ENCODE data around the gene EHBP1. TPM values are rescaled to one million over a fixed set of nuclear protein-coding genes. Genes with fewer than 3 reads are reported as not detected.

EHBP1 gene
- total and polyA plus RNA-seq, 2 donors (not counting 1 experiment from before 2014, with no cell fraction given): 129 to 191 TPM

GRCh38 chr2:62972601-62973000 lies 267.1 kb downstream of the EHBP1 start:
- H3K4me1 ChIP-seq (ENCODE audit: control insufficient read depth, extremely low read depth, insufficient read depth, low read length): no peaks in the 10 kb centered on the region
- H3K9ac ChIP-seq (ENCODE audit: insufficient read depth, low read length): no peak overlapping the region
- H3K27ac ChIP-seq (ENCODE audit: insufficient read depth, low read length): no peak overlapping the region
- H3K36me3 ChIP-seq (ENCODE audit: control insufficient read depth, insufficient read depth, low read length): no peaks in the 10 kb centered on the region
- no peak overlapping the region for H3K4me3 ChIP-seq (replicated peaks in 1 of 4; ENCODE audit: control extremely low read depth in 1 of 4, insufficient read depth in 1 of 4, low read depth in 3 of 4, low read length in 4 of 4)
- H2AFZ ChIP-seq (ENCODE audit: low read length): no peak overlapping the region
- H3K9me3 ChIP-seq (ENCODE audit: control insufficient read depth, insufficient read depth, low read depth, low read length): no peaks in the 10 kb centered on the region
- no peaks in the 10 kb centered on the region for H4K20me1 ChIP-seq (ENCODE audit: control insufficient read depth, extremely low read depth, insufficient read depth, low read length)
- TF ChIP-seq, protein P1, sequence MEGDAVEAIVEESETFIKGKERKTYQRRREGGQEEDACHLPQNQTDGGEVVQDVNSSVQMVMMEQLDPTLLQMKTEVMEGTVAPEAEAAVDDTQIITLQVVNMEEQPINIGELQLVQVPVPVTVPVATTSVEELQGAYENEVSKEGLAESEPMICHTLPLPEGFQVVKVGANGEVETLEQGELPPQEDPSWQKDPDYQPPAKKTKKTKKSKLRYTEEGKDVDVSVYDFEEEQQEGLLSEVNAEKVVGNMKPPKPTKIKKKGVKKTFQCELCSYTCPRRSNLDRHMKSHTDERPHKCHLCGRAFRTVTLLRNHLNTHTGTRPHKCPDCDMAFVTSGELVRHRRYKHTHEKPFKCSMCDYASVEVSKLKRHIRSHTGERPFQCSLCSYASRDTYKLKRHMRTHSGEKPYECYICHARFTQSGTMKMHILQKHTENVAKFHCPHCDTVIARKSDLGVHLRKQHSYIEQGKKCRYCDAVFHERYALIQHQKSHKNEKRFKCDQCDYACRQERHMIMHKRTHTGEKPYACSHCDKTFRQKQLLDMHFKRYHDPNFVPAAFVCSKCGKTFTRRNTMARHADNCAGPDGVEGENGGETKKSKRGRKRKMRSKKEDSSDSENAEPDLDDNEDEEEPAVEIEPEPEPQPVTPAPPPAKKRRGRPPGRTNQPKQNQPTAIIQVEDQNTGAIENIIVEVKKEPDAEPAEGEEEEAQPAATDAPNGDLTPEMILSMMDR (conservative IDR thresholded peaks at IDR 0.05 in 1 of 2, IDR thresholded peaks at IDR 0.05 in 1 of 2; ENCODE audit: low read depth in 1 of 2, low read length in 2 of 2): no peak
- TF ChIP-seq EZH2 (IDR thresholded peaks at IDR 0.05; ENCODE audit: low read length, missing control alignments): no peak
- DNase-seq (ENCODE audit: low read depth in 2 of 2): no peak
- no peaks in the 10 kb centered on the region for H3K27me3 ChIP-seq (ENCODE audit: control insufficient read depth, insufficient read depth, low read length)
- no peaks in the 10 kb centered on the region for H3K79me2 ChIP-seq (ENCODE audit: control insufficient read depth, insufficient read depth, low read length)
- H3K4me2 ChIP-seq (ENCODE audit: extremely low read depth, insufficient read depth, low read length): no peak overlapping the region

DNA sequence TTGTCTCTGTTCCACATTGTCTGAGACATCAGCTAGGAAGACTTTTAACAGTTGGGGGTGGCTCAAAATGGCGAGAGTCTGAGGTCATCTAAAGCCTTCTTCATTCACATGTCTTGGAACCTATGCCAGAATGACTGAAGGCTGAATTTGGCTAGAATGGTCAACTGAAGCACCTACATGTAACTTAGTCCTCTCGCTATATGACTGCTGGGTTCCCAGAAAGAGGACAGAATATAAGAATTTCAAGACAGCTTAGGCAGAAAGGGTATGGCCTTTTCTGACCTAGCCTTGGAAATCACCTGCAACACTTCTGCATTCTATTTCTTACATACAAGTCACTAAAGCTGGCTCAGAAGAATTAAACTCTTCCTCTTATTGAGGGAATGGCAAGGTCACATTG lies 269.5 kb downstream of the EHBP1 start:
- Histone ChIP-seq H3K9ac (ENCODE audit: insufficient read depth, low read length) (no peak overlapping the region), H3K4me2 (ENCODE audit: extremely low read depth, insufficient read depth, low read length) (no peak overlapping the region), H3K27ac (ENCODE audit: insufficient read depth, low read length) (no peak overlapping the region), H4K20me1 (ENCODE audit: control insufficient read depth, extremely low read depth, insufficient read depth, low read length) (no peaks in the 10 kb centered on the region), H3K36me3 (ENCODE audit: control insufficient read depth, insufficient read depth, low read length) (no peaks in the 10 kb centered on the region), H3K4me3 (replicated peaks in 1 of 4; ENCODE audit: control extremely low read depth in 1 of 4, insufficient read depth in 1 of 4, low read depth in 3 of 4, low read length in 4 of 4) (no peak overlapping the region), H3K79me2 (ENCODE audit: control insufficient read depth, insufficient read depth, low read length) (no peaks in the 10 kb centered on the region), H3K27me3 (ENCODE audit: control insufficient read depth, insufficient read depth, low read length) (no peaks in the 10 kb centered on the region), H3K4me1 (ENCODE audit: control insufficient read depth, extremely low read depth, insufficient read depth, low read length) (no peaks in the 10 kb centered on the region), H2AFZ (ENCODE audit: low read length) (no peak overlapping the region), H3K9me3 (ENCODE audit: control insufficient read depth, insufficient read depth, low read depth, low read length) (no peaks in the 10 kb centered on the region)
- no peak for TF ChIP-seq EZH2 (IDR thresholded peaks at IDR 0.05; ENCODE audit: low read length, missing control alignments)
- TF ChIP-seq, protein P1 (conservative IDR thresholded peaks at IDR 0.05 in 1 of 2, IDR thresholded peaks at IDR 0.05 in 1 of 2; ENCODE audit: low read depth in 1 of 2, low read length in 2 of 2): no peak
- DNase-seq (ENCODE audit: low read depth in 2 of 2): no peak

GRCh38 chr2:62991605-62992004 lies 286.1 kb downstream of the EHBP1 start:
- H3K4me3 ChIP-seq (replicated peaks in 1 of 4; ENCODE audit: control extremely low read depth in 1 of 4, insufficient read depth in 1 of 4, low read depth in 3 of 4, low read length in 4 of 4): no peak overlapping the region
- no peak overlapping the region for H3K4me2 ChIP-seq (ENCODE audit: extremely low read depth, insufficient read depth, low read length)
- H3K4me1 ChIP-seq (ENCODE audit: control insufficient read depth, extremely low read depth, insufficient read depth, low read length): no peaks in the 10 kb centered on the region
- H3K36me3 ChIP-seq (ENCODE audit: control insufficient read depth, insufficient read depth, low read length): no peaks in the 10 kb centered on the region
- no peaks in the 10 kb centered on the region for H3K79me2 ChIP-seq (ENCODE audit: control insufficient read depth, insufficient read depth, low read length)
- H3K9me3 ChIP-seq (ENCODE audit: control insufficient read depth, insufficient read depth, low read depth, low read length): no peaks in the 10 kb centered on the region
- no peak for TF ChIP-seq EZH2 (IDR thresholded peaks at IDR 0.05; ENCODE audit: low read length, missing control alignments)
- TF ChIP-seq, protein P1 (conservative IDR thresholded peaks at IDR 0.05 in 1 of 2, IDR thresholded peaks at IDR 0.05 in 1 of 2; ENCODE audit: low read depth in 1 of 2, low read length in 2 of 2): no peak
- no peak overlapping the region for H3K27ac ChIP-seq (ENCODE audit: insufficient read depth, low read length)
- DNase-seq (ENCODE audit: low read depth in 2 of 2): no peak
- no peaks in the 10 kb centered on the region for H3K27me3 ChIP-seq (ENCODE audit: control insufficient read depth, insufficient read depth, low read length)
- H3K9ac ChIP-seq (ENCODE audit: insufficient read depth, low read length): no peak overlapping the region
- no peak overlapping the region for H2AFZ ChIP-seq (ENCODE audit: low read length)
- no peaks in the 10 kb centered on the region for H4K20me1 ChIP-seq (ENCODE audit: control insufficient read depth, extremely low read depth, insufficient read depth, low read length)

All from fibroblast of lung (primary cell).